Measurements from ENCODE around the gene CLDN11.

The CLDN11 gene

DNA sequence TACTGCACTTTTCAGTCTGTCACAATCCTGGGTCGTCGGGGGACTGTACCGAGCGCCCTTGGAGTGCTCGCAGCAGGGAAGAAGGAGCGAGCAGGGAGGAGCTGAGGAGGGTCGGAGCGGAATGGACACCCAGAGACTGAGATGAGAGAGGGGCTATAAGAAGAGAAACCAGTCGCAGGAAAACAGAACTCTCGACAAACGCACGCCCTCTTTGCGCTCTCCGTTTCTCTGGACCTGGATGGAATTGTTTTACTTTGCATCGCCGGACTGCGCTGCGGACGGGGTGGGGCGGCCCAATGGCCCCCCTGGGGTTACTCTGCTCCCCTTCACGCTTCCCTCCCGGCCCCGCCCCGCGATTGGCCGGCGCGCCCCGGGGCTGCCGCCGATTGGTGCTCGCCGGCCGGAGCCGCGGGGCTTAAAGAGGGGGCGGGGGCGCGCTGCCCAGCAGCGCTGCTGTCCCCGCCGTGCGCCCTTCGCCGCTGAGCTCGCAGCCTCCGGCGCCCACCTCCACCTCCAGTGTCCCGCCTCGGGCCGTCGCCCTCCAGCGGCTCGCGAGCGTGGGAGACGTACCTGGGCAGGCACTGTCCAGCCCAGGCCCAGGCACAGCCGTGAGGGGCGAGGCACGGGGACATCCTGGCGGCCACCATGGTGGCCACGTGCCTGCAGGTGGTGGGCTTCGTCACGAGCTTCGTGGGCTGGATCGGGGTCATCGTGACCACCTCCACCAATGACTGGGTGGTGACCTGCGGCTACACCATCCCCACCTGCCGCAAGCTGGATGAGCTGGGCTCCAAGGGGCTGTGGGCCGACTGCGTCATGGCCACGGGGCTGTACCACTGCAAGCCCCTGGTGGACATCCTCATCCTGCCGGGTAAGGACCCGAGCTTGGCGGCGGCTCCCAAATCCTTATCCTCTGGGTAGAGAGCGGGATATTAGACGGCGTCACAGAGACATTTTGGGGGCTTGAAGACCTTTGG is at the start of gene CLDN11:
Gene CLDN11, plus strand, starts transcription at position 447 of the 977 bp plus-strand sequence. Its CDS starts 199 bp downstream, at position 646.
- no peak for DNase-seq (ENCODE audit: low spot score)

DNA sequence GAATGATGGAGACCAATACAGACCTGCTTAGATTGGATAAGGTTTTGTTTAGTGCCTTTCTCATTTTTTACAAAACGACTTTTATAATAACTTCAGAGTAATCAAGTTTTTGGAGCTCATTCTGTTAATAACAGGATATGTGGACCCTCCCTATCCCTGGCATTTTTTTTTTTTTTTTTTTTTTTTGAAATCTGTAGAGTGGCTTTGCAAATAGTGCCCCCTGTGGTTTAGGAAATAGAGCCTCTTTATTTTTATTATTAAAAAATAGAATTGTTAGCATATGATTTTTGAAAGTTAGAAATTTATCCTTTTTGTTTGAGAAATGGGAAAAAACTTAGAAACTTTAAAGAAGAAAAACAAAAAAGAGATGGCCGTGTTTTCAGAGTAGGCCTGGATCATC is 49.7 kb upstream of the CLDN11 start:
- no peak for DNase-seq (ENCODE audit: low spot score)

DNA sequence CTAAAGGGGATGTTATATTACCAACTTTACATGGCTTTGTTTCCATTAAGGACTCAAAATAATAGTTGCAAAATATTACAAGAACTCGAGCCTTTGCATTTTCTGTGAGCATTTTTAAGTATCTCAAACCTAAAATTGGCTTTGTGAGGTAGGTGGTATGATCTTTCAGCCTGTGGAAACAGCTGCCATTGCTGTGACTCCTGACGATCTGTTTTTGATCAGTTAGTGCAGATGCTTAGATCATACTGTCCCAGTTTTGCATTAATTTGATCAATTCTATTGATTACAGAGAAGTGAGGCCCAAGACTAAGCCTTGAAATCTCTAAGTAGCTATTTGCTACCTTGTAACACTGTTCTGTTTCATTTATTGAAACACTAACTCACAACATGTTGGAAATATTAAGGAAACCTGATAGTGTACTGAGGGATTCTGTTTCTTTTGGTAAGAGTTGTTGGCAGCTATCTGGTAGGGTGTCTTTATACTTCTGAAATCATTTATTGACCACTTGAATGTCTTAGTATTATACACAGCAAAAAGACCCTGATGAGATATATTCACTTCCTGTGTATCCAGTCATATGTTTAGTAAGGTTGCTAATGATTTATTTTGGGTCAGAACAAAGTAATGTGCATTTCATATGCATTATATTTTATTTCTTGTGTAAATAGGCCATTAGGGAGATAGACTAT is 46.3 kb upstream of the CLDN11 start:
- no peak for DNase-seq (ENCODE audit: low spot score)

DNA sequence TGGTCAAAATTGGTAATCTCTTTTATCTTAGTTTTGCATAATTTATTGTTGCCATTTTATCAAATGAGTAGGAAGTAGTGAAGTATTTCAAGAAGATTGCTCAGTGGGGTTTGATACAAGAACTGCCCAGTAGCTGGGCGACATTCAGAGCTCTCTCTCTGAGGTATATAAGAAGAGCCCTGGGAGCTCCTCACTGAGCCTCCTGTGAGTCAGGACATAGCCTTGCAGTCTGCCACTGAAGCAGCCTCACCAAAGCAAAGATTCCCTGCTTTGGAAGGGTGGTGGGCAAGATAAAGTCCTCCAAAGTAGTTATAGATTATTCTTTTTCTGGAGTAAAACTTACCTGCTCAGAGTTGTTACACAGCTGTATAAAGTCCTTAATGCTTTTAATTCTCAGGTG is 35.1 kb upstream of the CLDN11 start:
- no peak for DNase-seq (ENCODE audit: low spot score)

DNA sequence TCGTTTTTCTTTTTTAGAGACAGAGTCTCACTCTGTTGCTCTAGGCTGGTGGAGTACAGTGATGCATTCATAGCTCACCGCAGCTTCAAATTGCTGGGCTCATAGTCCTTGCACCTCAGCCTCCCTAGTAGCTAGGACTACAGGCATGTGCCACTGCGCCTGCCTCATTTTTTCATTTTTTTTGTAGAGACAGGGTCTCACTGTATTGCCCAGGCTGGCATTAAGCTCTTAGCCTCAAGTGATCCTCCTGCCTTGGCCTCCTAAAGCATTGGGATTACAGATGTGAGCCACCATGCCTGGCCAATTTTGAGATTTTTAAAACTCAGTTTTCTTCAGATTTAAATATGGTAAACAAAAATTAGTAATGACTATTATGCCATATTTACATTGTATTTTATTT is 32.2 kb upstream of the CLDN11 start:
- no peak for DNase-seq (ENCODE audit: low spot score)

DNA sequence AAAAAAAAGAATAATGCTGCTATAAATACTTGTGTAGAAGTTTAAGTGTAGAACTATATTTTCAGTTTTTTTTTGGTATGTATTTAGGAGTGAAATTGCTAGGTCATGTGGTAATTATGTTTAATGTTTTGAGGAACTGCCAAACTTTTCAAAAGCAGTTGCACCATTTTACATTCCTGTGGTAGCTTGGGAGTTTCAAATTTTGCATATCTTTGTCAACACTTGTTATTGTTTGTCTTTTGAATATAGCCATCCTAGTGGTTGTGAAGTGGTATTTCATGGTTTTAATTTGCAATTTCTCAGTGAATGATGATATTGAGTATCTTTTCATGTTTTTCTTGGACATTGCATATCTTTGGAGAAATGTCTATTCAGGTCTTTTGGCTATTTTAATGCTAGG is 30.7 kb upstream of the CLDN11 start:
- DNase-seq (ENCODE audit: low spot score) = no peak

DNA sequence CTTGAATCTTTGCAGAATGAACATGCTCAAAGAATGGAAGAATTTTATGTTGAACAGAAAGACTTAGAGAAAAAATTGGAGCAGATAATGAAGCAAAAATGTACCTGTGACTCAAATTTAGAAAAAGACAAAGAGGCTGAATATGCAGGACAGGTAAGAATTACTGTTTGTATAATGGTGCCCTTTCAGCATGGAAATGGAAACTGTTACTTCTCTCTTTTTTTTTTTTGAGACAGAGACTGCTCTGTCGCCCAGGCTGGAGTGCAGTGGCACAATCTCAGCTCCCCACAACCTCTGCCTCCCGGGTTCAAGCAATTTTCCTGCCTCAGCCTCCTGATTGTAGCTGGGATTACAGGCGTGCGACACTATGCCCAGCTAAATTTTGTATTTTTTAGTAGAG is 27.6 kb upstream of the CLDN11 start:
- DNase-seq (ENCODE audit: low spot score) = no peak

DNA sequence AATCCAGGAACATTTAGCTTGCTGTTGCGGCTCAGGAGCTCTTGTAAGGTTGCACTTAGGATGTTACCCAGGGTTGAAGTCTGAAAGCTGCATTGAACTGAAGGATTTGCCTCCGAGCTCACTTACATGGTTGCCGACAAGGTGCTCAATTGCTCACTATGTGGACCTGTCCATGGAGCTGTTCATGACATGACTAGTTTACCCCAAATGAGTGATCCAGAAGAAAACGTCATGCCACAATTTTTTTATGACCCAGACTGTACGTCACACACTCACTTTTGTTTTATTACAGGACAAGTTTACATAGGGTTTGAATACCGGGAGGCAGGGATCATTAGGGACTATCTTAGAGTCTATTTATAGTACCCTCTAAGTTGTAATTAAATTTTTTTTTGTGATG is 21.0 kb upstream of the CLDN11 start:
- DNase-seq (ENCODE audit: low spot score) = no peak

DNA sequence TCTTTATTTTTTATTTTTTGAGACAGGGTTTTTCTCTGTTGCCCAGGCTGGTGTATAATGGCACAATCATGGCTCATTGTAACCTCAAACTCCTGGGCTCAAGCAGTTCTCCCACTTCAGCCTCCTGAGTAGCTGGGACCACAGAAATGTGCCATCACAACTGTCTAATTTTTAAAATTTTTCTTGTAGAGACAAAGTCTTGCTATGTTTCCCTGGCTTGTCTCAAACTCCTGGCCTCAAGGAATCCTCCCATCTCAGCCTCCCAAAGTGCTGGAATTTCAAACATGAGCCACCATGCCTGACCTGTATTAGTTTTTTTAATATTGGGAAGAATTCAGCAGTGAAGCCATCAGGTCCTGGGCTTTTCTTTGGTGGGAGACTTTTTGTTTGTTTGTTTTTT is 13.6 kb upstream of the CLDN11 start:
- no peak for DNase-seq (ENCODE audit: low spot score)

DNA sequence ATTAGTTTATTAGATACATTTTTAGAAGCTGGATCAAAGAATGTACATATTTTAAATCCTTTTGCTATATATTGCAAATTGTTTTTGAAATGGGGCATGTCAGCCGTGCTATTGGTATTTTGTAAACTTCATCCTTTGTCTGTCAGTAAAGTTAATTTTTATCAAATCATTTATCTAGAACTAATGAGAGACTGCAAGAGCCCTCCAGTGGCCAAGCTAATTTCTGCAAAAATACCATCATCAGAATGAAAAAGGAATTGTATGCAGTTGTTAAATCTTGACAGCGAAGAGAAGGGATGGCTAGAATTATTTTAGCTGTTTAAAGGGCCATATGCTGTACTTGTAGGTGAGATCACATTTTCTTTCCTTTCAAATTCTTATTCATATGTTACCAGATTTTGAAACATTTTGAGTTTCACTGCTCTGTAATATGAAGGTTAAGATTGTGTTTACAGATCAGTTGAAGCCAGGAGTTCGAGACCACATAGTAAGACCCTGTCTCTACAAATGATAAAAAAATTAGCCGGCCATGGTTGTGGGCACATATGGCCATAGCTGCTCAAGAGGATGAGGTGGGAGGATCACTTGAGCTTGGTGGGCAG is 8.1 kb upstream of the CLDN11 start:
- DNase-seq (ENCODE audit: low spot score) = peak; percentile 21

DNA sequence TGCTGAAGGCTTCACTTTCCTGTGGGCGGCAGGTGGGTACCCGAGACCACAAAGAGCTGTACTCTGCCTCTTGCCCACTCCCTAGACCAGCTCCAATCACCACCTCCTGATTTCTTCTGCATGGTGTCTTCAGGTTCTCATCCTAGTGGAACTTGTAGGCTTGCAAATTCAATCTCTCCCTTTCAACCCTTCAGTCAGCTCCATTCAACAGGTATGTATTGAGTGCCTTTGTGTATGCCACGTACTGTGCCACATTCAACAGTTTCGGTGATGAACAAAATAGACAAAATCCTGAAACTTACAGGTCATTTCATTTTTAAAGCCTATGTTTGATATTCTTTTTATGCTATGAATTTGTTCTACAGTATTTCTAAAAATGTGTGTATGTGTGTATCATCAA is 5.4 kb upstream of the CLDN11 start:
- DNase-seq (ENCODE audit: low spot score) = no peak

DNA sequence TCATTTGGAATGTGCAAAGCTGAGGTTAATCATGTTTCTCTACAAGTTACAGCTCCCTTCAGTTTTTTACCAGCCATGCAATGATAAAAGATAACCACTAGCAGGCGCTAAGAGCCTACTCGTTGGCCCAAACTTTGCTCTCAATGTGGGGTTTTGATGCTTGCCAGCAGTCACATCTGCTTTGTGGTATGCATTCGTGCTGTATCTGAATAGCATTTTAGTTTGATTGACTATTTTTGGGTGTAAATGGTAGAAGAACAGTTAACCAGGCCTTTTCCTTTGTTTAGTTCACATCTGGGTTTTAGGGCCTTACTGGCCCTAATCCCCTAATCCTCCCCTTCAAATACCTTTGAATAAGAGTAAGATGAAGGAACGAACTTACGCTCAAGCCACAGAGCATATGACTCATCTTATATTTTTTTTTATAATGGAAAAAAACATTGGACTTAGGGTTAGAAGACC is 4.4 kb upstream of the CLDN11 start:
- peak; percentile 64 for DNase-seq (ENCODE audit: low spot score)

DNA sequence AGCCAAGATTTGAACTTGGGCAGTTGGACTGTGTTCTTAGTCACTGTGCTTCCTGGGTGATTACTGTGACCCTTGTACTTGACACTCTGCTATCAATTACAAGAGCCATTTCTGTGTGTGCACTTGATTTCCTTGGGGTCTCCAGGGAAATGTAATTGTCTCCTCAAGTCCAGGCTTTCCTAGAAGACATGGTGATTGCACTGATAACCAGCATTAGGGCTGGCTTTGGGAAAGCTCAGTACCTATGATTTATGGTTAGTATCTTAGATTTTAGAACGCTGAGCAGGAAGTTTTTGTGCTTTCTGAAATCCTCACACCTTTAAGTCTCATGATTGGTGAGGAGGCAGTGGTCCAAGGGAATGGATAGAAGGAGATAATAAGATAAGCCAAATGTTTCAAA is 1.6 kb upstream of the CLDN11 start:
- DNase-seq (ENCODE audit: low spot score) = no peak

DNA sequence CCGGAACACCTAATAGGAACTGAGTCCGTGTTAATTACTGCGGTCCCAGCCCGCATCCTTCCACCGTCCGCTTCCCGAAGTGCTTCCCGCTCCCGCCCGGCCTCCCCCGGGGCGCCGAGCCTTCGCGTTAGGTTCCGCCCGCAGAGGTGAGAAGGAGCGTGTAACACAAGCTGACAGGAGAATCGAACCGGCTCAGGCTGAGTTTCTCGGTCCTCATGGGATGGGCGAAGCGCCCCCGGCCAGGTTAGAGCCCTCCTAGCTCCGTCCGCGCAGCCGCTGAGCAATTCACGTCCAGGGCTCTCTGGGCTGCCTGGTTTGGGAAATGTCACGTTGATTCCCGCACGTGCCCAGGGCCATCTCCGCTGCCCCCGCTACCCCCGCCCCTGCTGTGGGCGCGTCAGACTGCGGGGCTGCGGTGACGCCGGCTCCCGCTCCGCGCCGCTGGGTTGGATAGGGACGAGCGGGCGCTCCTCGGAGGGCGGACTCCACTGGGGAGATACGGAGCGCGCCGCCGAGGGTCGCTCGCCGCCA is 954 bp downstream of the CLDN11 start:
- no peak for DNase-seq (ENCODE audit: low spot score)

DNA sequence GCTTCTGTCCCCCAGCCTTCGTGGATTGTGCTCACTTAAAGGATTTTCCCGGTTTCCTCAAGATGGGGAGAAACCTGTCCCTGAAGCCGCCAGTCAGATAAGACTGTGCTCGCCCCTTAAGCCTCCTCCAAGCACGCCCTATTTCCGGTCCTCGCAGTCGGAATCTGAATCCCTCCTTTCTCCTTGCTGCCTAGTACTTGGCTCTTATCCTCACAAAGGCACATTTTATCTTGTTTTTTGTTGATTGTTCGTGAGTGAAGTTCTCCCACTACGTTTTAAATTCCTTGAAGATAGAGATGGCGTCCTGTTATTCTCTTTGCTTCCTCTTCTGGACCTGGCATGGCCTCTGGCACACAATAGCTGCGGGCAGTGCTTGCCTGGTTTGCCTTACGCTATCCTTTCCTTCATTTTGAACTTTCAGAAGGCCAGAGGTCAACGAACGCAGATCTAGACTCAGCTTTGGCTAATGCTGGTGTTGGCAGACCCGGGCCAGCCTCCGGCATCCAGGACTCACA is 1.7 kb downstream of the CLDN11 start:
- DNase-seq (ENCODE audit: low spot score) = no peak

DNA sequence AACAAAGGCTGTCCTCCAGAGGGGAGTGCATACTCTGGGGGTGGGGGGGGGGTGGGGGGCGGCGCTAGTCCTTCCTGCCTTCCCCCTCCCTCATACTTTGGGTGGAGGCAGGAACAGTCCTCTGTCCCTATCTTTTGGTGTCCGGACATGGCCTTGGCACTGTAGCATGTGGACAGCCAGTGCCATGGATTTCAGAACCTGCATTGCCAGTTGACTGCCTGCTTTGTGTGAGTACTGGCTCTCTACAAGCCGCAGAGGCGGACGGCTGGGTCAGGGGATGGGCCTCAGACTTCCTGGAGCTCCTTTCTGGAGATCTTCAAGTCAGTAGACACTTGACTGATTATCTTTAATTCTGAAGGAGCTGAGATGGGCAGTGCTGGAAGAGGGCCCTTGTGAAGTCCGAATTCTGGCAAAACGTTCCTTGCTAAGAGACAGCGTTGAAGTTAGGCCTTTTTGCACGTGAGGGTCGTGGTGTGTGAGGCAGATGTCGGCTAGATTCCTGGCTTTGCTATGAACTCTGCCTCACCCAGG is 2.5 kb downstream of the CLDN11 start:
- no peak for DNase-seq (ENCODE audit: low spot score)

DNA sequence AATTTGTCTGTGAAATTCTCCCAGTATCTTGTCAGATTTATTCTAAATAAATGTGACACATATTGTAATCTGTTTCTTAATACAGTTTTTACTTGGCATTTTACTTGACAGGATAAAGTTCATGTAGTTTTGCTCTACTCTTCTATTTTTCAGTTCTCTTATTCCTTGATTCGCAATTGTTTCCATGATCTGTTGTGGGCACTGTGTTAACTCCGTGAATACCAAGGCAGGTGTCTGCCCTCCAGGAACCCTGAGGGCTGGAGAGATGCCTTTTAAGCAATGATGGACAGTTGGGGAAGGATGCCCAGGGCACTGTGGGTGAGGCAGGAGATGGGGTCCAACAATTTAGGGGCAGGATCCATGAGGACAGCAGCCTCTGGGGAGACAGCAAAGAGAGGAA is 3.1 kb downstream of the CLDN11 start:
- DNase-seq (ENCODE audit: low spot score) = no peak

DNA sequence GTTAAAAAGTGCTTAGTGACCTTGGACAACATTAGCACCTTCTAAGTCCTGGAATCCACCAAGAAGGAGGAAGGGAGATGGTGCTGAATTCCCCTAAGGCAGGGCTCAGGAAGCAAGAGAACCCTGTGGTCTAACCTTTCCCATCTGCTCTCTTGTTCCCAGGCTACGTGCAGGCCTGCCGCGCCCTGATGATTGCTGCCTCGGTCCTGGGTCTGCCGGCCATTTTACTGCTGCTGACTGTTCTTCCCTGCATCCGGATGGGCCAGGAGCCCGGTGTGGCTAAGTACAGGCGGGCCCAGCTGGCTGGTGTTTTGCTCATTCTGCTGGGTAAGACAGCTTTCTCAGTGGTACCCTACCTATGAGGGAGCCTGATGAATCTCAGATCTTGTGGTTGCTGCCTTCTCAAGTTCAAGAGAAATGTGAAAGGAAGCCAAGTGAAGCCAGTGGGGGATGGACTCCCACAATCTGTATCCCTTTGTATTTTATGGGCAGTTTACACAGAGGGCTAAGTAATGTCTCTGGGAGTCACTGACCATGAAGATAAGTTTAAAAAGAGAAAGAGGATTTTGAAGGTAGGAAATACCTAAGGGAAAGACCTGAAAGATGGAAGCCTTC is 4.4 kb downstream of the CLDN11 start:
- DNase-seq (ENCODE audit: low spot score) = no peak

DNA sequence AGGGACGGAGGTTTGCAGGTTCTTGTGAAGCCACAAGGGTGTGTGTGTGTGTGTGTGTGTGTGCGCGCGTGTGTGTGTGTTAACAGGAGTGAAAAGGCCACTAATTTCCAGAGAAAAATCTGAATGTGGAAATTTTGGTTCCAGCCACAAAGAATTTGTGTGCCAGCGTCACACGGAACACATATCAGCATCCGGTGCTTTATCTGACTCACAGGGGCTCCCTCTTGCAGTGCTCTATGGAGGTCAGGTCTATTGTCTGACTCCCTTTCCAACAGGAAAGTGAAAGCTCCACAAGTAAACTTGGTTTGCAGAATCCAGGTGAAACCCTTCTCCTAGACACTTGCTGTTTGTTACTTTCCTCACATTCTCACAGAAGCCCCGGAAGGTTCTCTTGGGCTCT is 6.2 kb downstream of the CLDN11 start:
- no peak for DNase-seq (ENCODE audit: low spot score)

DNA sequence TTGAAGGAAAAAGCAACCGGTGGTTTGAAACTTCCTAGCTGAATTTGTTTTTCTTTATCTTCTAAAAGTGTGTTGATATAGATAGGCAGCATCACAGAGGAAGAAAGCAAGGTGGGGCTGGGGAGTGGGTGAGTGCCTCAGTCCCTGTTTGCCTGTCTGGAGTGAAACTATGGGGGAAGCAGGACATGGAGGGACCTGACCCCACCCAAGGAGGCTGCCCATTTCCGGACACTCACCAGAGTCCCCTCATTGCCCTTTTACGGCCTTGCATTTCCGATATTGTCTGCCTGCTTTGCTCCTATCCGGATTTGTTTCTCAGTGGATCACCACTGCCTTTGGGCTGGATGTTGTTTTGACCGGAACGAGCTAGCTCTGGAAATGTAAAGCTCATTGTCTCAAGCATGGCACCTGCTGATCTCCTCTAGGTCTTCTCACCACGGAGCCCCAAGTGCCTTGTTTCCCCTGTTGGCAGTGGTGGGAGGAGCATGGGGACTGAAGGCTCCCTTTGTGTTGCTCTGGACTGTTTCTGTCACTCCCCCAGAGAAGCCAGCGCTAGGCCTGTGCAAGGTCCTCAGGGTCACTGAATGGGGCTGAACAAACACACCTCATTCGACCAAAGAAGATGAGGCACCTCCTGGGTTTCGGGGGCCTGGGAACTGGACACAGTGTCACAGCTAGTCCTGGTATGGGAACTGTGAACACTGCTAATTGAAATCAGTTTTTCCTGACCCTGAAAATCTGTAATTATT is 7.0 kb downstream of the CLDN11 start:
- no peak for DNase-seq (ENCODE audit: low spot score)

DNA sequence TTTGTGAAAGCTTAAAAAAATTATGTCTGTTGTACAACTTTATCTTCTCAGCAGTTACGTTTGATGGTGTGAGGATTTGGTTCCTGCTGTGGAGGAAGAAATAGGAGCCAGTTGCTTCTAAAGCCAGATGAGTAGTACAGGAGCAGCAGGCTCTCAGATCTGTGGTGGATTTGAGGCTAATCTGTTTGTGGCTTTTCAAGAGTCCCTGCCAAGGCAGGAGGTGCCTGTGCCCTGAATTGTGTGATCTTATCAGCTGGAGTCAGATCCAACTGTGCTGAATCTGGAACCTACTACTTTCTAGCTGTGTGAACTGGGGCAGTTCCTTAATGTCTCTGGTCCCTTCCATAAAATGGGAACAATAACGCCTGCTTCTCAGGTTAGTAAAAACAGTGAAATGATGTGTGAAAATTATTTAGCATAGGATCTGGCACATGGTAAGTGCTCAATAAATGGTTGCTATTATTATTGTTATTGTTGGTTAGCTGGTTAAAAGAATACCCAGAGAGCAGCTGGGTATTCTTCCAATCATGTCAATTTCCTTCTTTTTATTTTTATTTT is 7.7 kb downstream of the CLDN11 start:
- no peak for DNase-seq (ENCODE audit: low spot score)

Data from CD4-positive, alpha-beta T cell treated with Interleukin-2 at 100 ng/mL for 4 hours (primary cell).